Measurements from ENCODE around the gene CLDN3. TPM values are rescaled to one million over a fixed set of nuclear protein-coding genes. Genes with fewer than 3 reads are reported as not detected.

CLDN3 gene
- total RNA-seq, 3 donors from 2014 or later (not counting 1 experiment from before 2014, with no cell fraction given) = not detected

- DNase-seq = no peak
- TF ChIP-seq, protein P1, sequence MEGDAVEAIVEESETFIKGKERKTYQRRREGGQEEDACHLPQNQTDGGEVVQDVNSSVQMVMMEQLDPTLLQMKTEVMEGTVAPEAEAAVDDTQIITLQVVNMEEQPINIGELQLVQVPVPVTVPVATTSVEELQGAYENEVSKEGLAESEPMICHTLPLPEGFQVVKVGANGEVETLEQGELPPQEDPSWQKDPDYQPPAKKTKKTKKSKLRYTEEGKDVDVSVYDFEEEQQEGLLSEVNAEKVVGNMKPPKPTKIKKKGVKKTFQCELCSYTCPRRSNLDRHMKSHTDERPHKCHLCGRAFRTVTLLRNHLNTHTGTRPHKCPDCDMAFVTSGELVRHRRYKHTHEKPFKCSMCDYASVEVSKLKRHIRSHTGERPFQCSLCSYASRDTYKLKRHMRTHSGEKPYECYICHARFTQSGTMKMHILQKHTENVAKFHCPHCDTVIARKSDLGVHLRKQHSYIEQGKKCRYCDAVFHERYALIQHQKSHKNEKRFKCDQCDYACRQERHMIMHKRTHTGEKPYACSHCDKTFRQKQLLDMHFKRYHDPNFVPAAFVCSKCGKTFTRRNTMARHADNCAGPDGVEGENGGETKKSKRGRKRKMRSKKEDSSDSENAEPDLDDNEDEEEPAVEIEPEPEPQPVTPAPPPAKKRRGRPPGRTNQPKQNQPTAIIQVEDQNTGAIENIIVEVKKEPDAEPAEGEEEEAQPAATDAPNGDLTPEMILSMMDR (IDR thresholded peaks at IDR 0.05) = no peak
- intact Hi-C loops (cut with micrococcal nuclease) = no loop called here
- Histone ChIP-seq H3K36me3 (ENCODE audit: control insufficient read depth, insufficient read depth, low read length) (no peaks in the 10 kb centered on the region), H3K27me3 (ENCODE audit: control insufficient read depth, insufficient read depth, low read length) (peaks cover 17% of the 10 kb centered on the region), H3K4me3 (ENCODE audit: low read length) (no peak overlapping the region), H3K9me3 (ENCODE audit: control insufficient read depth, insufficient read depth, low read length) (no peaks in the 10 kb centered on the region), H3K27ac (ENCODE audit: low read length) (no peak overlapping the region), H3K4me1 (ENCODE audit: control insufficient read depth, insufficient read depth, low read length) (peaks cover 7% of the 10 kb centered on the region)
- no peak overlapping the region for H3K27ac Mint-ChIP-seq
- 69% methylated on average over 16 of the region's 17 CpGs for WGBS (ENCODE audit: insufficient coverage)
- ATAC-seq = no peak
- no peaks in the 10 kb centered on the region for H3K9me3 Mint-ChIP-seq
- H3K27me3 Mint-ChIP-seq (ENCODE audit: low read depth in 2 of 2) = peaks cover 21 to 28% of the 10 kb centered on the region in 2 donors
- no peaks in the 10 kb centered on the region for H3K4me1 Mint-ChIP-seq
- no peak overlapping the region for H3K4me3 Mint-ChIP-seq
- H3K36me3 Mint-ChIP-seq = no peaks in the 10 kb centered on the region
These were observed 995 bp upstream of the CLDN3 start for GRCh38 chr7:73770860-73771670.

GRCh38 chr7:73769481-73770001 lies 529 bp downstream of the CLDN3 start:
- Histone ChIP-seq H3K36me3 (ENCODE audit: control insufficient read depth, insufficient read depth, low read length) (no peaks in the 10 kb centered on the region), H3K4me1 (ENCODE audit: control insufficient read depth, insufficient read depth, low read length) (peaks cover 7% of the 10 kb centered on the region), H3K4me3 (ENCODE audit: low read length) (no peak overlapping the region), H3K27ac (ENCODE audit: low read length) (no peak overlapping the region), H3K9me3 (ENCODE audit: control insufficient read depth, insufficient read depth, low read length) (no peaks in the 10 kb centered on the region), H3K27me3 (ENCODE audit: control insufficient read depth, insufficient read depth, low read length) (peaks cover 17% of the 10 kb centered on the region)
- 30% methylated on average over 49 of the region's 49 CpGs for WGBS (ENCODE audit: insufficient coverage)
- ATAC-seq (no peak), DNase-seq (no peak)
- TF ChIP-seq, protein P1 (IDR thresholded peaks at IDR 0.05) = no peak
- no peaks in the 10 kb centered on the region for H3K36me3 Mint-ChIP-seq
- no peaks in the 10 kb centered on the region for H3K4me1 Mint-ChIP-seq
- H3K27ac Mint-ChIP-seq = no peak overlapping the region
- H3K27me3 Mint-ChIP-seq (ENCODE audit: low read depth in 2 of 2) = peaks cover 21 to 28% of the 10 kb centered on the region in 2 donors
- intact Hi-C loops (cut with micrococcal nuclease) = no loop called here
- H3K9me3 Mint-ChIP-seq = no peaks in the 10 kb centered on the region
- no peak overlapping the region for H3K4me3 Mint-ChIP-seq

DNA sequence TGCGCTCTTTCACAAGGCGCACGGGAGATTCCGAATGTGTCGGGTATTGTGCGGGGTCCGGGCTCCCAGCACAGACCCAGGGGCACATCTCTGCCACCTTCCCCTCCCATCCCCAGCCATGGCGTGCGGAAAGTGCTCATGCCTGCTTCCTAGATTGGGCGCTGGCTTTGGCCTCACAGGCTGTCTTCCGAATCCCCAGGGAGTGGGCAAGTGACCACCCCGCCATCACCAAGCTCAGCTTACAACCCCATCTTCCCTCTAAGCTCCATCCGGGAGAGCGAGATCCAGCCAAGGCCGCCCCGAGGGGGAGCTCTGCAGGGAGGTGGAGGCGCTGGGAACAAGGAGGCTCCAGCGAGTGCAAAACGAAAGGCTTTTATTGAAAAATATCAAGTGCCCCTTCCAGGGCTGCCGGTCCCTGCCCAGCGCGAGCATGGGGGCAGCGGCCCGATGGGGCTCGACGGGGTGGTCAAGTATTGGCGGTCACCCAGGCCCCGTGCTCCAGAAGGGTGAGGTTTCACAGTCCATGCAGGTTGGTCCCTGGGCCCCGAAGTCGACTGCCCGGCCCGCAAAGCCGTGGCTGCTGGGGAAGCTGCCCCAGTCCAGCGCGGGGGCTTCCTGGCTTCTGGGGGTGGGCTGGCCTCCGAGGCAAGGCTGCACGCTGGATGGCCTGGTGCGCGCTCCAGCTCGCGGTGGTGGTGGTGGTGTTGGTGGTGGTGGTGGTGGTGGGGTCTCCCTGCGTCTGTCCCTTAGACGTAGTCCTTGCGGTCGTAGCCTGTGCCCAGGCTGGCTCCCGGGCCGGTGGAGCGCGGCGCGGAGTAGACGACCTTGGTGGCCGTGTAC lies 1.2 kb downstream of the CLDN3 start:
- no peak overlapping the region for H3K27ac Mint-ChIP-seq

More for the DNA sequence above, 1.2 kb downstream of the CLDN3 start:
- peaks cover 7% of the 10 kb centered on the region for H3K4me1 ChIP-seq (ENCODE audit: control insufficient read depth, insufficient read depth, low read length)
- no peak overlapping the region for H3K4me3 ChIP-seq (ENCODE audit: low read length)
- intact Hi-C loops (cut with micrococcal nuclease) = no loop called here
- TF ChIP-seq, protein P1 (IDR thresholded peaks at IDR 0.05) = no peak
- Mint-ChIP-seq H3K36me3 (no peaks in the 10 kb centered on the region), H3K27me3 (ENCODE audit: low read depth in 2 of 2) (peaks cover 21 to 28% of the 10 kb centered on the region in 2 donors), H3K4me1 (no peaks in the 10 kb centered on the region), H3K4me3 (no peak overlapping the region), H3K9me3 (no peaks in the 10 kb centered on the region)
- 47% methylated on average over 53 of the region's 53 CpGs for WGBS (ENCODE audit: insufficient coverage)
- DNase-seq (no peak), ATAC-seq (no peak)
- peaks cover 17% of the 10 kb centered on the region for H3K27me3 ChIP-seq (ENCODE audit: control insufficient read depth, insufficient read depth, low read length)
- no peak overlapping the region for H3K27ac ChIP-seq (ENCODE audit: low read length)
- H3K36me3 ChIP-seq (ENCODE audit: control insufficient read depth, insufficient read depth, low read length) = no peaks in the 10 kb centered on the region
- no peaks in the 10 kb centered on the region for H3K9me3 ChIP-seq (ENCODE audit: control insufficient read depth, insufficient read depth, low read length)
